B cell (primary cell): ENCODE measurements around the gene MYL10. TPM values are rescaled to one million over a fixed set of nuclear protein-coding genes. Genes with fewer than 3 reads are reported as not detected.

ENCODE experiments used
- ATAC-seq: fragments of 200-7000 bp; cut with Tn5 transposase; one replicate; pipeline ENCODE4 v1.10.0; 2021; ENCODE audit warnings: low read depth, mild to moderate bottlenecking, moderate number of reproducible peaks, moderate library complexity
- CTCF ChIA-PET: fragments of 350-600 bp; sonication (Branson Sonifier 250); formaldehyde crosslinking; loops from one replicate; lab custom pipeline; 2021; ENCODE audit warnings: antibody characterized with exemption, inconsistent platforms; lab: Charles Lee
- POLR2A ChIA-PET: fragments of 350-600 bp; sonication (Branson Sonifier 250); formaldehyde crosslinking; loops from one replicate; lab custom pipeline; 2021; ENCODE audit warnings: antibody characterized with exemption; lab: Charles Lee
- DNase-seq: peaks from one replicate; pipeline ENCODE4 v3.0.0; 2013
- H2AFZ ChIP-seq: 2 replicates; pipeline ENCODE4 v1.6.1; 2012; ENCODE audit warnings: mild to moderate bottlenecking, low read depth, low read length; ENCODE audit not compliant: insufficient read depth, poor library complexity, severe bottlenecking
- H3K27ac ChIP-seq, 2 donors: 1 replicate in 1 of 2; 2 replicates in 1 of 2; pipeline ENCODE4 v1.5.1; 2012 to 2013; ENCODE audit warnings: low read length in 2 of 2, mild to moderate bottlenecking in 2 of 2, moderate library complexity in 1 of 2
- H3K27me3 ChIP-seq, 4 experiments: fragments of 200-600 bp in 1 of 4; sonication (generic) in 1 of 4; replicated peaks in 1 of 4; 1 replicate in 2 of 4; 2 replicates in 2 of 4; pipeline versions ENCODE4 v1.6.1 to v1.7.0; 2013 to 2016; ENCODE audit warnings: low read length in 3 of 4, mild to moderate bottlenecking in 2 of 4, mixed read lengths in 1 of 4, moderate library complexity in 1 of 4; ENCODE audit not compliant: insufficient read depth in 4 of 4, control insufficient read depth in 3 of 4; ENCODE audit errors: control extremely low read depth in 1 of 4
- H3K36me3 ChIP-seq, 2 experiments: replicated peaks in 1 of 2; 1 replicate in 1 of 2; 2 replicates in 1 of 2; pipeline versions ENCODE4 v1.6.1 to v1.7.1; 2013; ENCODE audit warnings: low read length in 1 of 2; ENCODE audit not compliant: insufficient read depth in 2 of 2, control insufficient read depth in 1 of 2; ENCODE audit errors: control extremely low read depth in 1 of 2, extremely low read depth in 1 of 2
- H3K4me1 ChIP-seq, 2 donors: fragments of 200-600 bp in 1 of 2; sonication (generic) in 1 of 2; 1 replicate in 1 of 2; 2 replicates in 1 of 2; pipeline versions ENCODE4 v1.5.1 to v1.6.1; 2013 to 2017; ENCODE audit warnings: low read length in 2 of 2; ENCODE audit not compliant: control insufficient read depth in 2 of 2, insufficient read depth in 2 of 2
- H3K4me2 ChIP-seq: replicated peaks from 2 replicates; pipeline ENCODE3; 2012; ENCODE audit warnings: mild to moderate bottlenecking, low read depth, low read length; ENCODE audit not compliant: poor library complexity, severe bottlenecking
- H3K4me3 ChIP-seq, 5 experiments: fragments of 200-600 bp in 1 of 5; sonication (generic) in 1 of 5; 1 replicate in 3 of 5; 2 replicates in 2 of 5; pipeline versions ENCODE4 v1.5.1 to v1.7.0; 2011 to 2016; ENCODE audit warnings: low read length in 4 of 5, mild to moderate bottlenecking in 4 of 5, low read depth in 2 of 5, control low read depth in 1 of 5, moderate library complexity in 1 of 5; ENCODE audit not compliant: insufficient read depth in 1 of 5; ENCODE audit errors: control extremely low read depth in 1 of 5, extremely low read depth in 1 of 5
- H3K79me2 ChIP-seq: fragments of 200-600 bp; sonication (generic); one replicate; pipeline ENCODE4 v1.6.0; 2016; ENCODE audit warnings: low read length; ENCODE audit not compliant: control insufficient read depth, insufficient read depth
- H3K9ac ChIP-seq: fragments of 200-600 bp; sonication (generic); 2 replicates; pipeline ENCODE4 v1.6.1; 2017; ENCODE audit warnings: mild to moderate bottlenecking, low read length, moderate library complexity
- H3K9me3 ChIP-seq, 3 donors: one replicate each; pipeline versions ENCODE4 v1.6.1 to v1.7.1; 2013; ENCODE audit warnings: low read length in 2 of 3; ENCODE audit not compliant: control insufficient read depth in 2 of 3, insufficient read depth in 1 of 3; ENCODE audit errors: control extremely low read depth in 1 of 3
- H4K20me1 ChIP-seq: 2 replicates; pipeline ENCODE4 v1.6.0; 2012; ENCODE audit warnings: mild to moderate bottlenecking, low read length; ENCODE audit not compliant: insufficient read depth, control insufficient read depth, poor library complexity, severe bottlenecking
- H3K27ac Mint-ChIP-seq: one replicate; pipeline ENCODE4 v1.8.0; 2021; ENCODE audit warnings: mixed read lengths
- H3K27me3 Mint-ChIP-seq: one replicate; pipeline ENCODE4 v1.8.0; 2021; ENCODE audit warnings: mixed read lengths
- H3K4me1 Mint-ChIP-seq: one replicate; pipeline ENCODE4 v1.8.0; 2021; ENCODE audit warnings: mixed read lengths
- H3K4me3 Mint-ChIP-seq: one replicate; pipeline ENCODE4 v1.8.0; 2021; ENCODE audit warnings: mixed read lengths
- H3K9me3 Mint-ChIP-seq: one replicate; pipeline ENCODE4 v1.8.0; 2022; ENCODE audit warnings: mixed read lengths; ENCODE audit not compliant: insufficient read depth
- EZH2 ChIP-seq: IDR thresholded peaks from 2 replicates; pipeline ENCODE4 v1.6.1; 2012; ENCODE audit warnings: borderline replicate concordance, low read depth, mild to moderate bottlenecking, moderate library complexity, low read length; ENCODE audit not compliant: insufficient read depth, poor library complexity, severe bottlenecking
- WGBS: methylation state at CpG from one replicate; pipeline ENCODE4 v1.1.5; 2013; ENCODE audit warnings: missing lambda C conversion rate; ENCODE audit not compliant: insufficient coverage; 5-methylcytosine and 5-hydroxymethylcytosine counted together
- intact Hi-C: fragments of 100-400 bp; cut with micrococcal nuclease; formaldehyde crosslinking; loops from one replicate; pipeline ENCODE4 v1.10.0; 2022
- polyA plus RNA-seq: library from polyadenylated mRNA; depleted of rRNA; stranded (reverse); fragments of >200 nt; gene quantifications from 2 replicates; pipeline ENCODE4 v1.2.3, GENCODE V29; 2012
- total RNA-seq, 2 donors: library from RNA; stranded (reverse); fragments of 120-200 nt in 1 of 2; gene quantifications; 1 replicate in 1 of 2; 2 replicates in 1 of 2; pipeline versions ENCODE4 v1.2.3 to v1.2.4, GENCODE V29; 2013 to 2022
- TF ChIP-seq, protein P1 (sequence below): fragments of 200-600 bp; IDR thresholded peaks from one replicate; pipeline ENCODE4 v1.8.0; 2022; ENCODE audit warnings: antibody characterized with exemption, mild to moderate bottlenecking

The MYL10 gene
- total and polyA plus RNA-seq, 2 donors (not counting 1 experiment from before 2014, with no cell fraction given): not detected

DNA sequence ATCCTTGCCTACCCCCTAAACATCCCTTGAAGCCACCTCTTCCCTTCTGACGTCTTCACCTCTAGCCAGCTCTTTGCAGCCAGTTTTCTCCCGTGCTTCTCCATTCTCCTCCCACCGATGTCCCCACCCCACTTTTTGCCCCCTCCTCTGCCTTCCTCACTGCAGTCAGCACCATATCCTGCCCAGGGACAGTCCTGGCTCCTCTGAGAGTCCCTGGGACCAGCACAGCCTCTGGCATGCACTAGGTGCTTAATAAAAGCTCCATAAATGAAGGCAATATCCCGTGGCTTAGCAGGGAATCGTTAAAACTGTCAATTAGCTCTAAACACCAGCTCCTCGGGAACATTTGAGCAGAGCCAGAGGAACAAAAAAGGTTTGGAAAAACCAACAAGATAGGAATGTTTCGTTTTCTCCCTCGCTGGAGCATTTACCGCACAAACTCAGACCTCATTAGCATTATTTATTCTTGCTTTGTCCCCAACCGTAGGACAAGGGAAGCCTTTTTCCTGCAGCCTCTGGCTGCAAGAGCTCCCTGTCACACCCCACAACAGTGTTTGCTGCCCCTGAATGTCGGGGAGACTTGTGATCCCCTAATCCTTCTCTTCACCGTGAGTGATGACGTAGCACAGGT is 16.1 kb downstream of the MYL10 start:
- intact Hi-C loops: no loop called here
- H3K4me3 ChIP-seq: no peak overlapping the region
- DNase-seq (no peak), ATAC-seq (no peak)
- TF ChIP-seq, protein P1, sequence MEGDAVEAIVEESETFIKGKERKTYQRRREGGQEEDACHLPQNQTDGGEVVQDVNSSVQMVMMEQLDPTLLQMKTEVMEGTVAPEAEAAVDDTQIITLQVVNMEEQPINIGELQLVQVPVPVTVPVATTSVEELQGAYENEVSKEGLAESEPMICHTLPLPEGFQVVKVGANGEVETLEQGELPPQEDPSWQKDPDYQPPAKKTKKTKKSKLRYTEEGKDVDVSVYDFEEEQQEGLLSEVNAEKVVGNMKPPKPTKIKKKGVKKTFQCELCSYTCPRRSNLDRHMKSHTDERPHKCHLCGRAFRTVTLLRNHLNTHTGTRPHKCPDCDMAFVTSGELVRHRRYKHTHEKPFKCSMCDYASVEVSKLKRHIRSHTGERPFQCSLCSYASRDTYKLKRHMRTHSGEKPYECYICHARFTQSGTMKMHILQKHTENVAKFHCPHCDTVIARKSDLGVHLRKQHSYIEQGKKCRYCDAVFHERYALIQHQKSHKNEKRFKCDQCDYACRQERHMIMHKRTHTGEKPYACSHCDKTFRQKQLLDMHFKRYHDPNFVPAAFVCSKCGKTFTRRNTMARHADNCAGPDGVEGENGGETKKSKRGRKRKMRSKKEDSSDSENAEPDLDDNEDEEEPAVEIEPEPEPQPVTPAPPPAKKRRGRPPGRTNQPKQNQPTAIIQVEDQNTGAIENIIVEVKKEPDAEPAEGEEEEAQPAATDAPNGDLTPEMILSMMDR: no peak
- ChIA-PET CTCF (interaction anchor here (0.6 to 1.7 kb wide), 4 partner anchors 8 to 229 kb away, joined by 3 to 5 read pairs (median 4); no protein-coding TSS in a partner anchor), POLR2A (no interaction called here)
- H3K27me3 ChIP-seq: no peaks in the 10 kb centered on the region
- H3K79me2 ChIP-seq: no peaks in the 10 kb centered on the region
- peaks cover 0 to 7% (median 0%) of the 10 kb centered on the region in 3 donors for H3K9me3 ChIP-seq
- H3K36me3 ChIP-seq: no peaks in the 10 kb centered on the region
- H2AFZ ChIP-seq: no peak overlapping the region
- no peaks in the 10 kb centered on the region for H3K4me1 ChIP-seq
- no peak overlapping the region for H3K4me2 ChIP-seq
- no peak overlapping the region for H3K27ac Mint-ChIP-seq
- no peaks in the 10 kb centered on the region for H4K20me1 ChIP-seq
- H3K4me1 Mint-ChIP-seq: no peaks in the 10 kb centered on the region
- no peaks in the 10 kb centered on the region for H3K9me3 Mint-ChIP-seq
- peaks cover 24% of the 10 kb centered on the region for H3K27me3 Mint-ChIP-seq
- no peak overlapping the region for H3K4me3 Mint-ChIP-seq
- H3K9ac ChIP-seq: no peak overlapping the region
- no peak overlapping the region for H3K27ac ChIP-seq
- WGBS: 81% methylated on average over 13 of the region's 13 CpGs

DNA sequence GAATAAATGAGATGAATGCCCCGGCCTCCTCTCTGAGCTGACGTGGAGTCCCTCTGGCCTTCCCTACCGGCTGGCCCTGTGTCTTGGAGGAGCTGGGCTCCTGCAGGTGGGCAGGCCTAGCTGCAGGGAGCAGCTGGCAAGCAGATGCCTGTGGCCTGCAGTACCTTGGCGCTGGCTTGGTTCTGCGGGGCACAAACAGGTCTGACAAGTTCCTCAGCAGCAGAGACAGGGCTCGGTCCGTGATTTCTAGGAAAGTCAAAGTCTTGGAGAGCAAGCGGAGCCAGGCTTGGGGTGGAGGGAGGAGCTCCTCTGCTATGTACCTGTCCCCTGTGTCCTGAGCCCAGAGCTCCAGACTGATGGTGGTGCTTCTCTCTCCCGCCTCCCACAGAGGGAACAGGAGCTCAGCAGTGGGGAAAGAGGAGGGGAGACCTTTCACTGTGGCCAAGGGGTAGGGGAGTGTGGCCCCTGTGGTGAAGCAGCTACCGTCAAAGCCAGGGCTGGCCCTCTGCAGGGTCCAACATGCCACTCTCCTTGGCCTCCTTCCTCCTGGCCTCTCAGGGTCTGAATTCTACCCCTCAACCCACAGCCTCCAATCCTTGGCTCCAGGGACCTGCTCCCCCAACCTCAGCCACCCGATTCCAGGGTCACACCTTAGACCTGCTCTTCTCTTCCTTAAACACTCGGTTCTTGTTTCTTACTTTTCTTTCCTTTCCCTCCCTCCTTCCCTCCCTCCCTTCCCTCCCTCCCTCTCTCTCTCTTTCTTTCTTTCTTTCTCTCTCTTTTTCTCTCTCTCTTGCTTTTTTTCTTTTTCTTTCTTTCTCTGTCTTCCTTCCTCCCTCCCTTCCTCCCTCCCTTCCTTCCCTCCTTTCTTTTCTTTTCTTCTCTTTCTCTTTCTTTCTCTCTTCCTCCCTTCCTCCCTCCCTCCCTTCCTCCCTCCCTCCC is 20.1 kb downstream of the MYL10 start:
- ATAC-seq: no peak

More for the DNA sequence above, 20.1 kb downstream of the MYL10 start:
- H3K9me3 ChIP-seq: no peaks in the 10 kb centered on the region
- H3K36me3 ChIP-seq: no peaks in the 10 kb centered on the region
- no peak overlapping the region for H3K27ac ChIP-seq
- CTCF ChIA-PET: no interaction called here
- Mint-ChIP-seq H3K27ac (no peak overlapping the region), H3K27me3 (peaks cover 13% of the 10 kb centered on the region), H3K4me3 (no peak overlapping the region), H3K4me1 (no peaks in the 10 kb centered on the region), H3K9me3 (no peaks in the 10 kb centered on the region)
- H3K27me3 ChIP-seq: no peaks in the 10 kb centered on the region
- no peaks in the 10 kb centered on the region for H3K79me2 ChIP-seq
- H3K4me2 ChIP-seq: no peak overlapping the region
- DNase-seq: no peak
- H3K4me1 ChIP-seq: no peaks in the 10 kb centered on the region
- H4K20me1 ChIP-seq: no peaks in the 10 kb centered on the region
- 90% methylated on average over 11 of the region's 12 CpGs for WGBS
- POLR2A ChIA-PET: no interaction called here
- no peak overlapping the region for H3K9ac ChIP-seq
- H3K4me3 ChIP-seq: no peak overlapping the region
- intact Hi-C loops: no loop called here
- H2AFZ ChIP-seq: no peak overlapping the region
- TF ChIP-seq EZH2: no peak
- TF ChIP-seq, protein P1: no peak
